Activated CD4-positive, alpha-beta memory T cell treated with anti-CD3 and anti-CD28 coated beads, Interleukin-2, amount 10 ng/mL, durations not matched to agents 7 days and 5 days (primary cell): ENCODE measurements around the gene FOXE1. TPM values are rescaled to one million over a fixed set of nuclear protein-coding genes. Genes with fewer than 3 reads are reported as not detected.
A peak's percentile ranks its signal among the peaks of the same experiment; 100 is the strongest.

Experiments
- CTCF ChIA-PET: fragments of 350-600 bp; sonication (Branson Sonifier 250); formaldehyde crosslinking; loops from one replicate; lab custom pipeline; 2021; ENCODE audit warnings: antibody characterized with exemption, inconsistent platforms; lab: Charles Lee
- POLR2A ChIA-PET: fragments of 350-600 bp; sonication (Branson Sonifier 250); formaldehyde crosslinking; loops from one replicate; lab custom pipeline; 2021; ENCODE audit warnings: antibody characterized with exemption; lab: Charles Lee
- DNase-seq: peaks from one replicate; pipeline ENCODE4 v3.0.0-alpha.2; 2020
- H3K27ac Mint-ChIP-seq: one replicate; pipeline ENCODE4 v1.8.0; 2021; ENCODE audit warnings: mild to moderate bottlenecking, mixed read lengths
- H3K27me3 Mint-ChIP-seq: one replicate; pipeline ENCODE4 v1.8.0; 2021; ENCODE audit warnings: mixed read lengths
- H3K36me3 Mint-ChIP-seq: one replicate; pipeline ENCODE4 v1.8.0; 2021; ENCODE audit warnings: low read depth, mixed read lengths
- H3K4me1 Mint-ChIP-seq: one replicate; pipeline ENCODE4 v1.8.0; 2021; ENCODE audit warnings: mixed read lengths
- H3K4me3 Mint-ChIP-seq: one replicate; pipeline ENCODE4 v1.8.0; 2021; ENCODE audit warnings: mild to moderate bottlenecking, mixed read lengths
- H3K9me3 Mint-ChIP-seq: one replicate; pipeline ENCODE4 v1.8.0; 2021; ENCODE audit warnings: mixed read lengths
- total RNA-seq, 2 experiments: library from RNA; stranded (reverse); gene quantifications; one replicate each; pipeline ENCODE4 v1.2.3, GENCODE V29; 2021

FOXE1 gene
- total RNA-seq, 2 experiments from 2014 or later = not detected

- Mint-ChIP-seq H3K27me3 (peaks cover 5% of the 10 kb centered on the region), H3K4me1 (no peaks in the 10 kb centered on the region), H3K9me3 (no peaks in the 10 kb centered on the region), H3K27ac (no peak overlapping the region), H3K36me3 (no peaks in the 10 kb centered on the region), H3K4me3 (no peak overlapping the region)
- ChIA-PET POLR2A (no interaction called here), CTCF (interaction anchor here (1.0 to 2.3 kb wide), 2 partner anchors 10 to 42 kb away, joined by 3 to 22 read pairs; partner anchors contain the start of gene TRMO)
- DNase-seq = no peak
Observed at GRCh38 chr9:97880336-97880735, 27.3 kb downstream of the FOXE1 start.

- H3K27ac Mint-ChIP-seq = no peak overlapping the region
- peaks cover 4% of the 10 kb centered on the region for H3K4me1 Mint-ChIP-seq
Observed at GRCh38 chr9:97889941-97890887, 37.2 kb downstream of the FOXE1 start.

GRCh38 chr9:97891736-97892135, 38.7 kb downstream of the FOXE1 start:
- ChIA-PET CTCF (interaction anchor here (1.5 to 8.8 kb wide), 3 partner anchors 9 to 31 kb away, joined by 7 to 156 read pairs (median 26); partner anchors contain the start of gene TRMO), POLR2A (interaction anchor here (1.5 to 2.4 kb wide), 2 partner anchors 14 to 31 kb away, joined by 3 to 15 read pairs; partner anchors contain the start of gene TRMO)
- Mint-ChIP-seq H3K36me3 (peaks cover 13% of the 10 kb centered on the region), H3K9me3 (no peaks in the 10 kb centered on the region), H3K4me1 (peaks cover 4% of the 10 kb centered on the region), H3K4me3 (no peak overlapping the region), H3K27ac (no peak overlapping the region), H3K27me3 (no peaks in the 10 kb centered on the region)
- DNase-seq = no peak

More at GRCh38 chr9:97889941-97890887, 37.2 kb downstream of the FOXE1 start:
- CTCF ChIA-PET = interaction anchor here (0.7 to 8.8 kb wide), 27 partner anchors 10 to 243 kb away, joined by 3 to 156 read pairs (median 3); partner anchors contain the start of genes TRMO and XPA
- POLR2A ChIA-PET = interaction anchor here (1.0 to 2.4 kb wide), 5 partner anchors 11 to 34 kb away, joined by 3 to 15 read pairs (median 7); partner anchors contain the start of gene TRMO
- Mint-ChIP-seq H3K9me3 (no peaks in the 10 kb centered on the region), H3K36me3 (peaks cover 4% of the 10 kb centered on the region), H3K4me3 (no peak overlapping the region), H3K27me3 (no peaks in the 10 kb centered on the region)
- DNase-seq = peak; percentile 75

- H3K9me3 Mint-ChIP-seq = no peaks in the 10 kb centered on the region
- no peak overlapping the region for H3K4me3 Mint-ChIP-seq
- H3K4me1 Mint-ChIP-seq = peaks cover 4% of the 10 kb centered on the region
- ChIA-PET CTCF (interaction anchor here (0.9 to 8.8 kb wide), 5 partner anchors 8 to 31 kb away, joined by 3 to 156 read pairs (median 4); partner anchors contain the start of gene TRMO), POLR2A (interaction anchor here (1.0 to 2.9 kb wide), 4 partner anchors 10 to 30 kb away, joined by 3 to 14 read pairs (median 3); partner anchors contain the start of gene TRMO)
- H3K27me3 Mint-ChIP-seq = no peaks in the 10 kb centered on the region
- no peak overlapping the region for H3K27ac Mint-ChIP-seq
- peaks cover 13% of the 10 kb centered on the region for H3K36me3 Mint-ChIP-seq
- DNase-seq = no peak
Observed at GRCh38 chr9:97892421-97892820, 39.4 kb downstream of the FOXE1 start.

DNA sequence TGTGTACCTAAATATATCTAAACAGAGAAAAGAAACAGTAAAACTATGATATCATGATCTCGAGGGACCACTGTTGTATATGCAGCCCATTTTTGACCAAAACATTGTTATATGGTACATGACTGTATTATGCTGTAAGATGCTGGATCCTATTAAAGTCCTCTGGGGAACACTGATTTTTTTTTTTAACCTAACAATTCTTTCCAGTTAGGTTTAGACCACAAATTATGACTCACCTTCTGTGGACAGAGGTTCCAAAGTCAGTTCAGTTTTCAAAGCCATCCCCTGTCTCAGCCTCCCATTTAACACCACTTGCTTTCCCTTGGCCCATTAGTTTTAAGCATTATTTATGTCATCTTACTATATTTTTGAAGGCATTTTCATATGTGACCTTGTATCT, 42.2 kb downstream of the FOXE1 start:
- Mint-ChIP-seq H3K36me3 (peaks cover 16% of the 10 kb centered on the region), H3K27me3 (no peaks in the 10 kb centered on the region), H3K4me1 (no peaks in the 10 kb centered on the region), H3K9me3 (no peaks in the 10 kb centered on the region), H3K4me3 (no peak overlapping the region), H3K27ac (no peak overlapping the region)
- POLR2A ChIA-PET = interaction anchor here (0.9 to 1.7 kb wide), 4 partner anchors 10 to 28 kb away, joined by 3 to 9 read pairs (median 7); partner anchors contain the start of gene TRMO
- no peak for DNase-seq
- CTCF ChIA-PET = interaction anchor here (1.0 to 2.4 kb wide), 3 partner anchors 23 to 29 kb away, joined by 3 to 10 read pairs (median 3); partner anchors contain the start of gene TRMO

DNA sequence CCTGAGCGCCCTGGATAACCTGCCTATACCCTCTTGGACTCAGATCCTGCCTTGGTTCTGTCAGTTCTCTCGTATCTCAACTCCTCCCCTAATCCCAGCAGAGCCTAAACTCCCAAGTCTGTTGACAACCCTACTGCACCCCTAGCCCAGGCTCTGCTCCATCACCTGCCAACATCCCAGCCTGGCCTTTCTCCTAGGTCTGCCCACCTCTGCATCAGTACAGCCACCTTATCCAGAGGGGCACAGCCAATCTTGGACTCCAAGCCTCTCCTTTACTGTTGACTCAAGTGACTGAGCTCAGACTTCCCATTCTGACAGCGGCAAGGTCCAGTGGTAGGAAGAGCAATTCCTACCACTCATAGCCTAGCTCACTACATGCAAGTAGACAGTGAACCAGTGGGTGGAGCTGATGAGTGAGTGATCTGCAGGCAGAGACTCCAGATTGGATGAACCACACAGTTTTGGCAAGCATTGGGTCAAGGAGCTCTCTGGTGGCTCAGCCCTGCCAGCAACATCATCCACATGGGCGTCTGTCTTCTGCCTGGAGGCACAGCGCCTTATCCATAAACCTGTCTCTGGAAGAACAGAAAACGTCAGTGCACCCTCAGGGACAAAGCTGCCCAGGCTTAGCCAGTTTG, 42.8 kb downstream of the FOXE1 start:
- Mint-ChIP-seq H3K27ac (no peak overlapping the region), H3K36me3 (peaks cover 17% of the 10 kb centered on the region), H3K9me3 (no peaks in the 10 kb centered on the region), H3K4me3 (no peak overlapping the region), H3K27me3 (no peaks in the 10 kb centered on the region), H3K4me1 (peaks cover 2% of the 10 kb centered on the region)
- POLR2A ChIA-PET = interaction anchor here (0.9 to 1.7 kb wide), 4 partner anchors 9 to 87 kb away, joined by 3 to 9 read pairs (median 6); partner anchors contain the start of gene TRMO
- no peak for DNase-seq
- CTCF ChIA-PET = interaction anchor here (0.8 to 2.4 kb wide), 5 partner anchors 16 to 361 kb away, joined by 3 to 10 read pairs (median 3); partner anchors contain the start of gene TRMO

DNA sequence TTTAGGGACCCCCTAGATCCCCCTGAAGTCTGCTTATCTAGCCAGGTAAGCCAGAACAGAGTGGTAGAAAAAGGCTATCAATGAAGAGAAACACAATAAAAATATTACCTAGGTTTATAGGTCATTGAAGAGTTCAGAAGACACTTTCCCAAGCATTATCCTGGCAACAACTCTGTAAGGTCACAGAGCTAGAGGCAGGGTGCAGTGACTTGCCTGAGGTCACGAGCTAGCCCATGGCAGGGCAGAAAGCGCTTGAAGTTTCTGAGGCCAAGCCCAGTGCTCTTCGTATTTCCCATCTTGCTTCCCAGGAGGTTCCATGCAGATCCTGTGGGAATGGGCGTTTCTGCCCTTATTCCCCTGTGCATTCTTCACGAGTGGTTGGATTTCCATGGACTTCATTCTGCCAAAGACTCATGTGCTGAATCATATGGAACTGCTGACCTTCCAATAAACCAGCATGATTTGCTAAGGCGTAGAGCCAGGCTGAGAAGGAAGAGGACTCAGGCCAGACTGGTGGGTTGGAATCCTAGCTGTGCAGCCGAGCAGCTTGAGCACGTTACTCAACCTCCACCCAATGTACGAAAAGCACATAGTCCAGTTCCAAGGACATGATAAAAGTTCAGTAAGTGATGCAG, 47.2 kb downstream of the FOXE1 start:
- H3K4me1 Mint-ChIP-seq = peaks cover 40% of the 10 kb centered on the region

GRCh38 chr9:97900738-97901565, 47.9 kb downstream of the FOXE1 start:
- Mint-ChIP-seq H3K27ac (peak overlapping the region; percentile 2), H3K36me3 (peaks cover 20% of the 10 kb centered on the region), H3K4me1 (peaks cover 46% of the 10 kb centered on the region), H3K27me3 (no peaks in the 10 kb centered on the region), H3K4me3 (no peak overlapping the region), H3K9me3 (no peaks in the 10 kb centered on the region)
- DNase-seq = no peak
- ChIA-PET POLR2A (interaction anchor here (1.0 to 13.4 kb wide), 4 partner anchors 8 to 355 kb away, joined by 3 to 360 read pairs (median 3); partner anchors contain the start of gene TRMO), CTCF (interaction anchor here (0.6 to 8.5 kb wide), 20 partner anchors 9 to 383 kb away, joined by 3 to 175 read pairs (median 4); partner anchors contain the start of genes NCBP1, TRMO, TSTD2 and XPA)

More for the DNA sequence above, 47.2 kb downstream of the FOXE1 start:
- Mint-ChIP-seq H3K27me3 (no peaks in the 10 kb centered on the region), H3K9me3 (no peaks in the 10 kb centered on the region), H3K4me3 (no peak overlapping the region), H3K27ac (no peak overlapping the region), H3K36me3 (peaks cover 27% of the 10 kb centered on the region)
- ChIA-PET CTCF (interaction anchor here (0.6 to 8.5 kb wide), 16 partner anchors 10 to 382 kb away, joined by 3 to 175 read pairs (median 4); partner anchors contain the start of genes NCBP1, TRMO, TSTD2 and XPA), POLR2A (interaction anchor here (1.3 to 13.4 kb wide), 3 partner anchors 9 to 356 kb away, joined by 3 to 360 read pairs (median 3); partner anchors contain the start of gene TRMO)
- DNase-seq = no peak

GRCh38 chr9:97903177-97903576, 50.2 kb downstream of the FOXE1 start:
- CTCF ChIA-PET = interaction anchor here (0.8 to 8.5 kb wide), 6 partner anchors 11 to 206 kb away, joined by 3 to 175 read pairs (median 4); partner anchors contain the start of genes ANP32B, TRMO and XPA
- POLR2A ChIA-PET = interaction anchor here (0.6 to 13.4 kb wide), 5 partner anchors 10 to 80 kb away, joined by 3 to 360 read pairs (median 5); partner anchors contain the start of genes ANP32B and TRMO
- no peaks in the 10 kb centered on the region for H3K9me3 Mint-ChIP-seq
- H3K4me3 Mint-ChIP-seq = no peak overlapping the region
- peaks cover 28% of the 10 kb centered on the region for H3K36me3 Mint-ChIP-seq
- no peaks in the 10 kb centered on the region for H3K27me3 Mint-ChIP-seq
- H3K27ac Mint-ChIP-seq = peak overlapping the region; percentile 59
- peaks cover 65% of the 10 kb centered on the region for H3K4me1 Mint-ChIP-seq
- DNase-seq = no peak

- CTCF ChIA-PET = interaction anchor here (1.0 to 8.5 kb wide), 6 partner anchors 9 to 79 kb away, joined by 3 to 175 read pairs (median 7); partner anchors contain the start of genes ANP32B and TRMO
- DNase-seq = peak; percentile 82
- Mint-ChIP-seq H3K4me3 (peak overlapping the region; percentile 75), H3K9me3 (no peaks in the 10 kb centered on the region), H3K36me3 (peaks cover 37% of the 10 kb centered on the region), H3K27ac (peak overlapping the region; percentile 99), H3K4me1 (peaks cover 74% of the 10 kb centered on the region), H3K27me3 (no peaks in the 10 kb centered on the region)
- POLR2A ChIA-PET = interaction anchor here (0.6 to 13.4 kb wide), 13 partner anchors 9 to 351 kb away, joined by 3 to 360 read pairs (median 6); partner anchors contain the start of genes ANP32B, NANS, NCBP1 and TBC1D2
Observed at GRCh38 chr9:97904725-97905124, 51.7 kb downstream of the FOXE1 start.
